CD14-positive monocyte (primary cell): ENCODE measurements around the gene QKI. TPM values are rescaled to one million over a fixed set of nuclear protein-coding genes. Genes with fewer than 3 reads are reported as not detected.

Source experiments
- DNase-seq, 3 donors: peaks; one replicate each; pipeline ENCODE4 v3.0.0-alpha.2; 2011 to 2022
- H2AFZ ChIP-seq: 2 replicates; pipeline ENCODE4 v1.6.0; 2012; ENCODE audit warnings: mild to moderate bottlenecking, low read depth, low read length, inconsistent platforms; ENCODE audit not compliant: insufficient read depth, poor library complexity, severe bottlenecking
- H3K27ac ChIP-seq, 2 donors: 1 replicate in 1 of 2; 2 replicates in 1 of 2; pipeline ENCODE4 v1.5.1; 2012 to 2013; ENCODE audit warnings: low read length in 2 of 2, control low read depth in 1 of 2, inconsistent platforms in 1 of 2, low read depth in 1 of 2, mild to moderate bottlenecking in 1 of 2
- H3K27me3 ChIP-seq, 2 donors: one replicate each; pipeline versions ENCODE4 v1.6.0 to v1.6.1; 2011 to 2013; ENCODE audit warnings: low read length in 2 of 2; ENCODE audit not compliant: control insufficient read depth in 2 of 2, insufficient read depth in 2 of 2
- H3K36me3 ChIP-seq, 2 donors: replicated peaks in 1 of 2; 1 replicate in 1 of 2; 2 replicates in 1 of 2; pipeline versions ENCODE4 v1.5.1 to v1.6.1; 2012 to 2013; ENCODE audit warnings: low read length in 2 of 2, control low read depth in 1 of 2, inconsistent platforms in 1 of 2, mild to moderate bottlenecking in 1 of 2; ENCODE audit not compliant: insufficient read depth in 2 of 2, control insufficient read depth in 1 of 2
- H3K4me1 ChIP-seq, 2 donors: 1 replicate in 1 of 2; 2 replicates in 1 of 2; pipeline versions ENCODE4 v1.5.1 to v1.6.1; 2012 to 2013; ENCODE audit warnings: low read length in 2 of 2, control low read depth in 1 of 2, inconsistent platforms in 1 of 2, mild to moderate bottlenecking in 1 of 2, moderate library complexity in 1 of 2; ENCODE audit not compliant: insufficient read depth in 2 of 2, control insufficient read depth in 1 of 2
- H3K4me2 ChIP-seq: replicated peaks from 2 replicates; pipeline ENCODE3; 2012; ENCODE audit warnings: low read length, moderate library complexity, mild to moderate bottlenecking; ENCODE audit not compliant: poor library complexity, severe bottlenecking; ENCODE audit errors: extremely low read depth
- H3K4me3 ChIP-seq, 3 experiments: fragments of 200-600 bp in 1 of 3; sonication (generic) in 1 of 3; replicated peaks in 1 of 3; 1 replicate in 2 of 3; 2 replicates in 1 of 3; pipeline ENCODE4 v1.5.1; 2011 to 2013; ENCODE audit warnings: low read length in 3 of 3, mild to moderate bottlenecking in 3 of 3, control low read depth in 2 of 3, low read depth in 2 of 3, inconsistent platforms in 1 of 3, moderate library complexity in 1 of 3
- H3K79me2 ChIP-seq: 2 replicates; pipeline ENCODE4 v1.6.0; 2012; ENCODE audit warnings: mild to moderate bottlenecking, control low read depth, inconsistent platforms, low read length, moderate library complexity; ENCODE audit not compliant: insufficient read depth
- H3K9ac ChIP-seq: 2 replicates; pipeline ENCODE4 v1.6.0; 2017; ENCODE audit warnings: low read length, mild to moderate bottlenecking; ENCODE audit not compliant: insufficient read depth, poor library complexity, severe bottlenecking
- H3K9me3 ChIP-seq, 2 donors: replicated peaks in 1 of 2; 1 replicate in 1 of 2; 2 replicates in 1 of 2; pipeline versions ENCODE4 v1.5.1 to v1.6.1; 2012 to 2013; ENCODE audit warnings: low read length in 2 of 2, control low read depth in 1 of 2; ENCODE audit not compliant: control insufficient read depth in 1 of 2, insufficient read depth in 1 of 2
- H4K20me1 ChIP-seq: 2 replicates; pipeline ENCODE4 v1.6.0; 2012; ENCODE audit warnings: mild to moderate bottlenecking, low read length, control low read depth, moderate library complexity; ENCODE audit not compliant: insufficient read depth
- H3K27ac Mint-ChIP-seq, 7 donors: one replicate each; pipeline ENCODE4 v1.8.0; 2020; ENCODE audit warnings: mild to moderate bottlenecking in 7 of 7, mixed read lengths in 7 of 7, moderate library complexity in 6 of 7, inconsistent platforms in 2 of 7
- H3K27me3 Mint-ChIP-seq, 3 donors: one replicate each; pipeline ENCODE4 v1.8.0; 2021 to 2022; ENCODE audit warnings: low read depth in 3 of 3, mild to moderate bottlenecking in 3 of 3, mixed read lengths in 3 of 3, moderate library complexity in 3 of 3, inconsistent platforms in 1 of 3
- H3K36me3 Mint-ChIP-seq, 2 donors: one replicate each; pipeline ENCODE4 v1.8.0; 2020; ENCODE audit warnings: mixed read lengths in 2 of 2, inconsistent platforms in 1 of 2, mild to moderate bottlenecking in 1 of 2
- H3K4me1 Mint-ChIP-seq: one replicate; pipeline ENCODE4 v1.8.0; 2020; ENCODE audit warnings: mild to moderate bottlenecking, mixed read lengths
- H3K4me3 Mint-ChIP-seq, 2 donors: one replicate each; pipeline ENCODE4 v1.8.0; 2020; ENCODE audit warnings: mild to moderate bottlenecking in 2 of 2, mixed read lengths in 2 of 2, moderate library complexity in 1 of 2
- H3K9me3 Mint-ChIP-seq, 7 donors: one replicate each; pipeline ENCODE4 v1.8.0; 2020 to 2022; ENCODE audit warnings: mixed read lengths in 7 of 7, mild to moderate bottlenecking in 6 of 7, moderate library complexity in 6 of 7, inconsistent platforms in 2 of 7
- WGBS: methylation state at CpG from one replicate; pipeline ENCODE4 v1.1.5; 2013; ENCODE audit warnings: missing lambda C conversion rate; ENCODE audit not compliant: insufficient coverage; 5-methylcytosine and 5-hydroxymethylcytosine counted together
- intact Hi-C, 2 donors: fragments of 100-400 bp; cut with micrococcal nuclease; formaldehyde crosslinking; loops; one replicate each; pipeline versions ENCODE4 v1.15.0 to v1.15.1; 2023
- polyA plus RNA-seq, 3 donors: library from polyadenylated mRNA; depleted of rRNA in 1 of 3; unstranded in 2 of 3; stranded (reverse) in 1 of 3; fragments of 300-500 nt in 2 of 3; fragments of >200 nt in 1 of 3; fragmentation: Illumina TruSeq in 2 of 3; gene quantifications; 1 replicate in 2 of 3; 2 replicates in 1 of 3; pipeline ENCODE4 v1.2.3, GENCODE V29; 2012 to 2021
- TF ChIP-seq, protein P1 (sequence below): fragments of 200-600 bp; IDR thresholded peaks from one replicate; pipeline ENCODE4 v1.8.0; 2022; ENCODE audit warnings: antibody characterized with exemption, mild to moderate bottlenecking

QKI gene
- polyA plus RNA-seq, 3 donors: 24.3 to 154 (median 71.8) TPM

DNA sequence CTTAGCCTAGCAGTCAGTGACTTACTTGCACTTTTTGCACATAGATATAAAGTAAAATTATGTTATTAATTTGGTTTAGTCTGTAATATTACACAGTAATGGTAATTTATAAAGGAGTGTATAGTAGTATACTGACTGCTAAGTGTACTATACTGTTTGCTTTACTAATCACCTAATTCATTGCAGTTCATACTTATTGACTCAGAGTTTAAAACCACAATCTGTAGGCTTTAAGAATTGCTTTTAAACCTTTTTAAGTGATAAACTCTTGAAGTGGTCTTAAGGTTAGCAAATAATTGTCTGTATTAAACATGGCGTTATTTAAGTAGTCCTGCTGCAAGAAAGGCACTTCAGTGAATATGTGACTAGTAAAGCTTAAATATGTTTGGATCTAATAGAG, 151.5 kb downstream of the QKI start:
- Histone ChIP-seq H3K4me3 (no peak overlapping the region), H3K4me2 (no peak overlapping the region), H2AFZ (no peak overlapping the region), H3K27ac (no peak overlapping the region), H3K79me2 (peaks cover 18% of the 10 kb centered on the region), H3K9me3 (no peaks in the 10 kb centered on the region), H4K20me1 (peaks cover 93% of the 10 kb centered on the region), H3K9ac (no peak overlapping the region), H3K4me1 (no peaks in the 10 kb centered on the region), H3K36me3 (peaks cover 69 to 91% of the 10 kb centered on the region in 2 donors), H3K27me3 (no peaks in the 10 kb centered on the region)
- H3K27ac Mint-ChIP-seq: no peak overlapping the region
- no peaks in the 10 kb centered on the region for H3K4me1 Mint-ChIP-seq
- peaks cover 52 to 64% of the 10 kb centered on the region in 2 donors for H3K36me3 Mint-ChIP-seq
- intact Hi-C loops: no loop called here
- DNase-seq: no peak
- 100% methylated on average over 1 of the region's 1 CpG for WGBS
- TF ChIP-seq, protein P1, sequence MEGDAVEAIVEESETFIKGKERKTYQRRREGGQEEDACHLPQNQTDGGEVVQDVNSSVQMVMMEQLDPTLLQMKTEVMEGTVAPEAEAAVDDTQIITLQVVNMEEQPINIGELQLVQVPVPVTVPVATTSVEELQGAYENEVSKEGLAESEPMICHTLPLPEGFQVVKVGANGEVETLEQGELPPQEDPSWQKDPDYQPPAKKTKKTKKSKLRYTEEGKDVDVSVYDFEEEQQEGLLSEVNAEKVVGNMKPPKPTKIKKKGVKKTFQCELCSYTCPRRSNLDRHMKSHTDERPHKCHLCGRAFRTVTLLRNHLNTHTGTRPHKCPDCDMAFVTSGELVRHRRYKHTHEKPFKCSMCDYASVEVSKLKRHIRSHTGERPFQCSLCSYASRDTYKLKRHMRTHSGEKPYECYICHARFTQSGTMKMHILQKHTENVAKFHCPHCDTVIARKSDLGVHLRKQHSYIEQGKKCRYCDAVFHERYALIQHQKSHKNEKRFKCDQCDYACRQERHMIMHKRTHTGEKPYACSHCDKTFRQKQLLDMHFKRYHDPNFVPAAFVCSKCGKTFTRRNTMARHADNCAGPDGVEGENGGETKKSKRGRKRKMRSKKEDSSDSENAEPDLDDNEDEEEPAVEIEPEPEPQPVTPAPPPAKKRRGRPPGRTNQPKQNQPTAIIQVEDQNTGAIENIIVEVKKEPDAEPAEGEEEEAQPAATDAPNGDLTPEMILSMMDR: no peak
- no peaks in the 10 kb centered on the region for H3K9me3 Mint-ChIP-seq
- no peaks in the 10 kb centered on the region for H3K27me3 Mint-ChIP-seq
- no peak overlapping the region for H3K4me3 Mint-ChIP-seq

- no peak overlapping the region for H3K27ac ChIP-seq
- Mint-ChIP-seq H3K4me1 (no peaks in the 10 kb centered on the region), H3K9me3 (no peaks in the 10 kb centered on the region), H3K36me3 (peaks cover 59 to 74% of the 10 kb centered on the region in 2 donors), H3K4me3 (no peak overlapping the region), H3K27me3 (no peaks in the 10 kb centered on the region), H3K27ac (no peak overlapping the region)
- no peak overlapping the region for H3K4me2 ChIP-seq
- H3K9ac ChIP-seq: no peak overlapping the region
- WGBS: 100% methylated on average over 2 of the region's 4 CpGs
- peaks cover 69 to 89% of the 10 kb centered on the region in 2 donors for H3K36me3 ChIP-seq
- no peak overlapping the region for H2AFZ ChIP-seq
- TF ChIP-seq, protein P1: no peak
- intact Hi-C loops: no loop called here
- DNase-seq: no peak
- no peaks in the 10 kb centered on the region for H3K9me3 ChIP-seq
- no peaks in the 10 kb centered on the region for H3K4me1 ChIP-seq
- H3K4me3 ChIP-seq: no peak overlapping the region
- H4K20me1 ChIP-seq: peaks cover 92% of the 10 kb centered on the region
- no peaks in the 10 kb centered on the region for H3K27me3 ChIP-seq
- peaks cover 5% of the 10 kb centered on the region for H3K79me2 ChIP-seq
Measured at GRCh38 chr6:163568275-163568674, 153.8 kb downstream of the QKI start.
